IPS-NIHi7 (cell line): ENCODE measurements around the gene KLHDC3.
"Not testable (repeated sequence)": the region's sequence is repeated elsewhere in the genome, so short reads cannot be mapped to it uniquely, and the experiment has no call there.

Experiments used
- DNase-seq: peaks from one replicate; pipeline ENCODE4 v3.0.0; 2012; ENCODE audit warnings: mixed read lengths; ENCODE audit errors: extremely low spot score

Gene KLHDC3

DNA sequence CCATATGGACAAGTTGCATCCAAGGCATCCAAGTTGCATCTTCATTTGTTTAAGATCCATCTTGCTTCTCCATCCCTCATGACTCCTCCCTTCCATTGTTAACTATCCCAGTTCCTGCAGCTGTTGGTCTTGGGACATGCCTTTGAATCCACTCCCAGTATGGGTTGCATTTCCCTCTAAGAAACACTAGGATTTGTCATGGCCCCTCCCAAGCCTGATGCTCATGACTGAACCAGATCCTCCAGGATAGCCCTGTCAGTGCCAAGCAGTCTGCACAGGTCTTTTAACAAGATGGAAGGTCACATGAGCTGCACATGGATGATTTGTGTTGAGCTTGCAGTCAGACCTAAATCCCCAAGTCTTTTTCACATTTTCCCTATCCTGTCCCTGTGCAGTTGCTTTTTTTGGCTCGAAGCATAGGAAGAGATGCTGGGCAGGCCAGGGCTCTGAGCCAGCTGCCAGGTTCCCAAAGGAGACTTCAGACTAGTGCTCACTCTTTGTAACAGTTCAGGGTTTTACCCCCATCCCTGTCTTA is 25.5 kb upstream of the KLHDC3 start:
- DNase-seq: no peak

DNA sequence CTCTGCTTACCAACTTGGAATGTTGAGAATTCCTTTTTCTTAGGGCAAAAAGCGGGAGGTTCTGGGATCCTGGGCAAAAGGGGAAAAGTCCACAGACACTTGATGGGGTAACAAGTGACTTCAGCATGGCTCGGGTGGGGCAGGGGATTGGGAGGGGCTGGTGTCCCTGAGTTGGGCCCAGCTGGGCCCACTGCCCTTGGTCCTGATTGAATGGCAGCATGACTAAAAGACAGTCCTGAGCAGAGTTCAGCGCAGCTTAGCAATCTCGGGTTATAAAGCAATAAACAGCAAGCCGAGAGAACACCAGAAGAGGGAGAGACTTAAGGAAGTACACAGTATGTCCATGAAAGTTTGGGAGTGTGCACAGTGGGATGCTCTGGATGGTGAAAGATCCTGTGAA is 24.1 kb upstream of the KLHDC3 start:
- no peak for DNase-seq

DNA sequence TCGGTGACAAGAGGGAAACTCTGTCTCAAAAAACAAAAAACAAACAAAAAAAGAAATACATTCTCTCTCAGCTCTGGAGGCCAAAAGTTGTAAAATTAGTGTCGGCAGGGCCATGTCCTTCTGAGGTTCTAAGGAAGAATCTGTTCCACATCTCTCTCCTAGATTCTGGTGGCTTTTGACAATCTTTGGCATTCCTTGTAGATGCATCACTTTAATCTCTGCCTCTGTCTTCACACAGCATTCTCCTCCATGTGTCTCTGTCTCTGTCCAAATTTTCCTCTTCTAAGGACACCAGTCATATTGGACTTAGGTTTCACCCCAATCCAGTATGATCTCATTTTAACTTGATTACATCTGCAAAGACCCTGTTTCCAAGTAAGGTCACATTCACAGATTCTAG is 20.6 kb upstream of the KLHDC3 start:
- no peak for DNase-seq

DNA sequence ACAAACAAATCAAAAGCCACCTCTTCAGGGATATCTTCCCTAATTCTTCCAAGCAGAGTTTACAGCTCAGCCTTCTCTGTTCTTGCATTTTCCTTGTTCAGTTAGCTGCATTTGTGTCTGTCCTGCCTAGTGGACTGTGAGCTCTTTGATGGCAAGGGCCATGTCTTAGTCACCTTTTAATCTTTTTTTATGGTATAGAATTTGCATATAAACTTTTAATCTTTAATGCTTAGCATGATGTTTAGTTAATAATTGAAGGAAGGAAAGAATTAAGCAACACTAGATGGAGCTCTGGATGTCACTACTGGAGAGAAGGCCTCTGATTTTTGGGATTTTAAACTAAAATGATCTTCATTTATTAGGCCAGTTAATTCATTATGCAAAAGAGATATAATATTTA is 17.5 kb upstream of the KLHDC3 start:
- DNase-seq: no peak

DNA sequence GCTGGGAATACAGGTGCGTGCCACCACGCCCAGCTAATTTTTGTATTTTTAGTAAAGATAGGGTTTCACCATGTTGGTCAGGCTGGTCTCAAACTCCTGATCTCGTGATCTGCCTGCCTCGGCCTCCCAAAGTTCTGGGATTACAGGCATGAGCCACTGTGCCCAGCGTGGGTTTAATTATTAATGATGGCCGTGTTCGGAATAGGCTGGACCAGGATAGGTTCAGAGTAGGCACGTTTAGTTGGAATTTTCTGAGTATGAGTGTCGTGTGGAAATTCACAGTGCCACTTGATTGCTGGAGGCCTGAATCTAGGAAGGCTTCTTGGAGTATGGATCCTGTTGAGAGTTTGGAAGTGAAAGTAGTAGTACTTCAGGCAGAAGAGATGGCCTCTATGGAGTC is 15.8 kb upstream of the KLHDC3 start:
- not testable (repeated sequence) for DNase-seq

DNA sequence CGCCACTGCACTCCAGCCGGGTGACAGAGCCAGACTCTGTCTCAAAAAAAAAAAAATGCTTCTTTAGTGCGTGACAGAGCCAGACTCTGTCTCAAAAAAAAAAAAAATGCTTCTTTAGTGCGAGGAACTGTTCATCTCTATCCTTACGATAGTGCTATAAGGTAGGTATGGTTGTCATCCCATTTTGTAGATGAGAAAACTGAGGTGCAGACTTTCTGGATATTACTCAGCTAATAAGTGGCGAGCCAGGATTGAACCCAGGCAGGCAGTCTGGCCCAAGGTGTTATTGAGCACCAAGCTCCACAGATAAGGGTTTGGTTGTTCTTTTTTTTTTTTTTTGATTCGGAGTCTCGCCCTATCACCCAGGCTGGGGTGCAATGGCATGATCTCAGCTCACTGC is 12.2 kb upstream of the KLHDC3 start:
- DNase-seq: no peak

DNA sequence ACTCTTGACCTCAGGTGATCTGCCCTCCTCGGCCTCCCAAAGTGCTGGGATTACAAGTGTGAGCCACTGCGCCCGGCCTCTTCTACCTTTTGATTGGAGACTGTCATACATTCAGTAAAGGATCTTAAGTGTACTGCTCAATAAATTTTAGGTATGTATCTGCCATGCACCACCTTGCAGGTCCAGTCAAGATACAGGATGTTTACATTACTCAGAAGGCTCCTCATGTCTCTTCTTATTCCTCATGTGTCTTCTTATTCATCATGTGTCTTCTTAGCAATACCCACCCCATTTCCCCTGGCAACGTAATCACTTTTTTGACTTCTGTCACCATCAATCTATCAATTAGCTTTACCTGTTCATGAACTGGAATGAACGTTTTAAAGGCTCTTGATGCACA is 8.2 kb upstream of the KLHDC3 start:
- no peak for DNase-seq

DNA sequence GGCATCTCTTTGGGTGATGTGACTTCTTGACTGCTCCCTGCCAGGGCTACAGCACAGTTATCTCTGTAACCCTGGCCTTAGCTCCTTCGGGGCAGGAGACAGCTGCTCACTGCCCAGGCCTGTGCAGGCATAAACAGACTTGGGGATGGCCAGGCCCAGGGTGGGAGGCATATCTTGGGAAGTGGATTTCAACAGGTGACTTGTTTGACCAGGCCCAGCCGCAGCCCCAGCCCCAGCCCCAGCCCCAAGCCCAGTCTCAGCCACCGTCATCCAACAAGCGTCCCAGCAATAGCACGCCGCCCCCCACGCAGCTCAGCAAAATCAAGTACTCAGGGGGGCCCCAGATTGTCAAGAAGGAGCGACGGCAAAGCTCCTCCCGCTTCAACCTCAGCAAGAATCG is 7.8 kb upstream of the KLHDC3 start:
- DNase-seq: no peak

DNA sequence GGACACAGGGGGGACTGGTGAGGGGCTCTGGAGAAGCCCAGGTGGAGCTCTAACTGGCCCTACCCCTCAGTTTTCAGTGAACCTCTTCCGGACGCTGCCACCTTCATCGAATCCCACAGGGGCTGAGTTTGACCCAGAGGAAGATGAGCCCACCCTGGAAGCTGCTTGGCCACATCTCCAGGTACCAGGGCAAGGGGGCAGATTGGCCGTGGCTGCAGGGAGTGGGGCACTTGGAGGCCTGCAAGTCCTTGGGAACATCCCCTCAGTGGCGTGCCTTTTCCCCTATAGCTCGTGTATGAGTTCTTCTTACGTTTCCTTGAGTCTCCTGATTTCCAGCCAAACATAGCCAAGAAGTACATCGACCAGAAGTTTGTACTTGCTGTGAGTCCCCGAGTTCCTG is 6.9 kb upstream of the KLHDC3 start:
- DNase-seq: no peak

DNA sequence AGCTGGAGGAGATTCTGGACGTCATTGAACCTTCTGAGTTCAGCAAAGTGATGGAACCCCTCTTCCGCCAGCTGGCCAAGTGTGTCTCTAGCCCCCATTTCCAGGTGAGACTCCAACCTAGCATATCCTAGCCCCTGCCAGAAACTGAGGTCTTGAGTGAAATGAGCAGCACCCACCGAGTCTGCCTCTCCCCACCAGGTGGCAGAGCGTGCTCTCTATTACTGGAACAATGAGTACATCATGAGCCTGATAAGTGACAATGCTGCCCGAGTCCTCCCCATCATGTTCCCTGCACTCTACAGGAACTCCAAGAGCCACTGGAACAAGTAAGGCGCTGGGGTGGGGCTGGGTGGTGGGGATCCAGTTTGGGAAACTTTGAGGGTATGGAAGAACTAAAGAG is 4.9 kb upstream of the KLHDC3 start:
- DNase-seq: peak; percentile 37

DNA sequence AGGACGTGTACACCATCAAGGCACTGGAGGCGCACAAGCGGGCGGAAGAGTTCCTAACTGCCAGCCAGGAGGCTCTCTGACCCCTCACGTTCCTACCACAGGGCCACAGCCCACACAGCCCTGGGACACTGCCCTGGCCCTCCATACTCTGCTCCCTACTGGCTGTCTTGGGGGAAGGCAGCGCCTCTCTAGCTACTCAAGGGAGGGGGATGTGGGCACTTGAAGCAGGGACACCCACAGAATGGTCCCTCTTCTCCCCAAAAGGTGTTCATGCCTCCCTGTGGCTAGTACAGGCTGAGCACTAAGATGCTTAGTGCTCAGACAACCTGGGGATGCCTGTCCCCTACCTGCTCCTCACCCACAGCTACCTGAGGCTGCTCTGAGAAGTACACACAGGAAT is 2.8 kb upstream of the KLHDC3 start:
- no peak for DNase-seq

DNA sequence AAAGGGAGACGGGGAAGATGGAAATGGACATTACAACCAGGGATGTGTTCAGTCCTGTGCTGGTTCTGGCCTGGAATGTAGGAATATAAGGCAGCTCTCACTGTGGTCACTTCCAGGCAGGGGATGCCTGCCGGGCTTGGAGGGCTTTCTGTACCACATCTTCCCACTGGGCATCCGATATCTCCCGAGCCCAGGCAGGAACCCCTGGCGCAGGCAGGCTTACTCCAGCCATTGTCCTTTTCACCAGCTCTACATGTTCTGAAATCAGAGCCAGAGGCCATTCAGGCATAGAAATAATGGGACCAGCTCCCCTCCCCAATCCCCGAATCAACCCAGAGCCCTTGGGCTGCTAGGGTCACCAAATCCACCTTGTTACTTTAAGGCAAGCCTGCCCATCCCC is 1.7 kb upstream of the KLHDC3 start:
- DNase-seq: no peak

DNA sequence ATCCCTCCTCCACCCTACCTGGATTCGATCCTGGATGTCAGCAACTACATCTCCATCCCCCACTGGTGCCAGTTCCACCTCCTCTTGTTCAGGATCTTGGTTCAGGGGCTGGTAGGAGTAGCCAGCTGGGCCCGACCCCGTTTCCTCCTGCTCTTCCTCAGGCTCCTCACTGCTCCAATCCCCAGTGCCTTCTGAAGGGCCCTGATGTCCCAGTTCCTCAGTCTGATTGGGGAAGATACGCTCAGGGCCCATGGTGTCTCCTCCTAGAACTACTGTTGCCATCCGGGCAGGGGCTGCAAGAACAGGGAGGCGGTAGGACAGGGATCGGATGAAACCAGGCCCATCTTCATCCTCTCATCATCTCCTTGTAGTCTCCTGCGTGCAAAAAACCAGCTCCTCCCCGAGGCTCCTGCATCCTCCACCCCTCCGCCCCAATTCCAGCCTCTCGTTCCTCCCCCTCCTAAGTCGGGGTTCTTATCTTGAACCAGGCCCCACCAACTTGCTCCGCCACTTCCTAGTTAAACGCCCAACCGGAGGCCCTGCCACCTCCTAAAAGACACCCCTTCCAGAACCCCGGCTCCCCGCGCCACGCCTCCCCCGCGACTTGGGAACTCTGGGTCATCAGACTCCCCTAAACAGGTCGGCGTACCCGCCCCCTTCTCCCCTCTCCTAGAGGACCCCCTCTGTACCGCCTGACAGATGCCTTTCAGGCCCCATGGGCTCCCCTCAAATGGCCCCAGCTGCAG is 779 bp upstream of the KLHDC3 start:
- DNase-seq: no peak

DNA sequence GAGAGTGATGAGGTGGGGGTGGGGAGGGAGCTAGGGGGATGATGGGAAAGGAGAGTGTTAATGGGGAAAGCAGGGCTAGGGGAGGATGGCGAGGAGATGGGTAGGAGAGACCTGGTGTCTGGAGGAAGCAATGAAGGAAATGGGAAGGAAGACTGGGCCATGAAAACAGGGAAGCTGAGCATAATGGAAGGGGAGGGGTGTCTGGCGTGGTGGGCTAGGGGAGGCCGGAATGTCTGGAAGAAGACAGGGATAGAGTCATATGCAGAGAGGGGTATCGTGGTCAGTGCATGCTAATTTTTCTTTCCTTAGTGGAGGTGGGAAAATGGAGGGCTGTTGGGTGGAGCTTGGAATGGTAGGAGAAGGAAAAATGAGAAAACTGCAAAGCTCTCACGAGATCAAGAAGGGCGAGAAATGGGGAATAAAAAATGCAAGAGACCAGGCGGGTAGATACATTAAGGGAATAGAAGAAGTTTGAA is 423 bp downstream of the KLHDC3 start:
- no peak for DNase-seq

DNA sequence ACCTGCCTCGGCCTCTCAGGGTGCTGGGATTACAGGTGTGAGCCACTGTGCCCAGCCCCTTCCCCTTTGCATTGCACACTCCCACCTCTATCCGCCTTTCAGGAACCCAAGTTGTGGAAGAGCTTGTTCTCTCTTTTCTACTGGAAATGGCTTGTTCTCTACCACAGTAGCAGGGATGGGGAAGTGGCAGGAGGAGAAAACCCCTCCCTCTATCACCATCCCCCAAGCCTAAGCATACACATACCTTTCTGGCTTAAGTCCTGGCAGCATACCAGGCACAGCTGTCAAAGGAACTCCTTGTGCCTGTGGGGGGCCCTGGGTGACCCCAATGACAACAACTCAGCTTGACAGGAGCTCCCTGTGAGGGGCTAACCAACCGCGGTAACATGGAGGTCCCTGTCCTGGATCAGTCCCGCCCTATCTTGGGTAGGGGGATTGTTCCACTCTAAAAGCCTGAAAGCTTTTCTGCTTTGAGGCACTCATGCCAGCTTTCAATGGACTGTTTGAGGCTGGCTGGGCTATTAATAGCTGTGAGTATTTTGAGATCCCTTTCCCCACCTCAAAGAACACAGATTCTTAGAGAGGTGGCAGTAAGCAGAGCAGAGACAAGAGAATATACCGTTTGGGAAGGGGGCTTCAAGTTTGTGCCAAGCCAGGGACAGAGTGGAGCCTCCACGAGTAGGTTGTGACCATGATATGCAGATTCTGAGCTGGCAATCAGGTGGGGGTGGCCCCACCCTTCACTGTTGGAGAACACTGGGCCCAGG is 2.3 kb downstream of the KLHDC3 start:
- no peak for DNase-seq

DNA sequence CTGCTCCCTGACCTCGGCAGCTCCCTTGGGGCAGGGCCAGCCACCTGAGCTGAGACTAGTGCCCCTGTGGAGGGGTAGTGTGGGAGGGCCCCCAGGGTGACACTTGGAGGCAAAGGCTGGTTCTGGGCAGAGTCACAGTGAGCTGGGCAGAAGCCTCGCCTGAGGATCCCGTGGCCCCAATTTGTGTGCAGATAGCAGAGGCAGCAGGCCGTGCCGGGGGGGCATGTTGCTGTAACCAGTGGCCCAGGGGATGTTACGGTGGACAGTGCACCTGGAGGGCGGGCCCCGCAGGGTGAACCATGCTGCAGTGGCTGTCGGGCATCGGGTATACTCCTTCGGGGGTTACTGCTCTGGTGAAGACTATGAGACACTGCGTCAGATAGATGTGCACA is 2.9 kb downstream of the KLHDC3 start:
- no peak for DNase-seq

DNA sequence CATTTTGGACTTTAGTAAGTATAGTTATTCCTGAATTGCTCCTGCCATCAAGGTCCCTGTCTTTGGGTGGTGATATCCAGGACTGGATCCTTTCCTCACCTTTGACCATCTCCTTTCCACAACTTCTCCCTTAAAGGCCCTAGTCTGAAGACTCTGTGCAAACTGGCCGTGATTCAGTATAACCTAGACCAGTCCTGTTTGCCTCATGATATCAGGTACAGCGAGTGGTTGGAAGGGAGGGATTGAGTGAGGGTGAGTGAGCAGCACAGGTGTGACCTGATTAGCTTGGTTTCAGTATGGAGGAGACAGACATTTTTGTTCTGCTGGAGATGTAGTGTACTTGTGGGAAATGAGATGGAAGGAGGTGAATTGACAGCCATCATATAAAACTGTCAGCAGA is 5.1 kb downstream of the KLHDC3 start:
- DNase-seq: no peak

DNA sequence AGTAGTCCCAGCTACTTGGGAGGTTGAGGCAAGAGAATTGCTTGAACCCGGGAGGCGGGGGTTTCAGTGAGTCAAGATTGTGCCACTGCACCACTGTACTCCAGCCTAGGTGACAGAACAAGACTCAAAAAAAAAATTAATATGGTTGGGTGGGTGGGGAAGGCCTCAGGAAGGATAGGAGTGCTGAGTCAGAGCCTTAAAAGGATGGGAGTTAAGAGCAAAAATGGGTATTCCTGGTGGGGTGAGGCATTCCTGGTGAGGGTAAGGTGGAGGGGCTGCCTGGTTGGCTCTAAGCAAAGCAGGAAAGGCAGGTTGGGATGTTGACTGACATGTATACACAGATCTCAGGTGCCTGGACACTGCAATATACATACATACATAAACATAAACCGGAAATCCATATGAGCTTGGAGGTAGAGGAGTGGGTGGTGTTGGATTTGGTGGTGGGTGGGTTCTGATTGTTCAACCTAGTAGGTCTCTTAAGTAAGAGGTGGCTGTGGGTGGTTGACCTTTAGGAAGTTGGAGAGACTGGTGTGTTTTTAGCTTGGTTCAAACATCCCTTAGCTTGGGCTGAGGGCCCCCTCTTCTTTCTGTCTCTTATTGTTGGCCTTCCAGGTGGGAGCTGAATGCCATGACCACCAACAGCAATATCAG is 6.1 kb downstream of the KLHDC3 start:
- no peak for DNase-seq

DNA sequence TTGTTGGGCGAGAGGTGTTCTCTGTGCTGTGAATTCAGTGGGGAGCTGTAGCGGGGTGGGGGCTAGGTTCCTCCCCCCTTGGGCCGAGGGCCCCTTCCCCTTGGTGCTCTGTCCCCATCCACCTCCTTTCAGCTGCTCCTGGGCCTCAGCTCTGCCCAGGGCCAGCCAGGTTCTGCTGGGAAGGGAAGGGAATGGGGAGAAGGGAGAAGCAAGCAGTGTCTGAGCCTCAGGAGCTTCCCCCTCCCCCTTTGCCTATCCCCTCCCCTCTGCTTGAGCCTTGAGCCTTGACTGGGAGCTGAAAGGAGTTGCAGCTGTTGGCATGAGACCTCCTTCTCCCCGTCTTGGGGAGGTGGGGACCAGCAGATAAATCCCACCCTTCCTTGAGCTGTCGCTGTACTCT is 6.8 kb downstream of the KLHDC3 start:
- DNase-seq: peak; percentile 78

DNA sequence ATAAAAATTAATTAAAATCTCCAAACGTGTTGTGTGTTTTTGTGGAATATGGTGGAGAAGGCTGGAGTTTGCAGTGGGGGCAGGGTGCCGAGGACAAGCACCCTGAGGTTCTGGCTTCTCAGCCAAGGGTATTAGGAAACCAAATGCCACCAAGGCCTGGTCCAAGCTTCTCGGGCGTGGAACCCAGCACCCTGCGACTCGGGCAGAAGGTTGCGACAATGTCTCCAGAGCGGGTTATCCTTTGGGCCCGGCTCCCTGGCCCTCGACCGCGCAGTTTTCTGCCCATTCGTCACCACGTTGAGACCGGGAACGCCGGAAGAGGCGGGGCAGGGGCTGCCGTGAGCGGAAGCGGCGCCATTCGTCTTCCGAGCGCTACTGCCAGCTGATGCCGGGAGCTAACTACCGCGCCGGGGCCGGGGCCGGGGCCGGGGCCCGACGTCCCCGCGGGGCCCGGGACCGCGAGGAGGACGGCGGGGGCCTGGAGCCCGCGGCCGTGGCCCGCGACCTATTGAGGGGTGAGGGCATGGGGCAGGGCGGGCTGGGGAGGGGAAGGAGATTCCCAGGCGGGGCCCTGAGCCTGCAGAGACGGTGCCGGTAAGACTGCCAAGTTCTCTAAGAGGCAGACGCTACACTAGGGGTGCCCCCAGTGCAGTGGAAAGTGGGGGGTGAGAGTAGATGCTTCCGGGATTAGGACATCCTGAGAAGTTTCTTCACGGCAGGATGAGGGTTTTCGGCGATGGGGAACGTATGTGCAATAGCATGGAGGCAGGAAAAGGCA is 7.4 kb downstream of the KLHDC3 start, which contains the start of gene RRP36:
Gene RRP36, plus strand, starts transcription at position 354 of the 778 bp plus-strand sequence. Its CDS starts 32 bp downstream, at position 386.
- DNase-seq: peak; percentile 89

DNA sequence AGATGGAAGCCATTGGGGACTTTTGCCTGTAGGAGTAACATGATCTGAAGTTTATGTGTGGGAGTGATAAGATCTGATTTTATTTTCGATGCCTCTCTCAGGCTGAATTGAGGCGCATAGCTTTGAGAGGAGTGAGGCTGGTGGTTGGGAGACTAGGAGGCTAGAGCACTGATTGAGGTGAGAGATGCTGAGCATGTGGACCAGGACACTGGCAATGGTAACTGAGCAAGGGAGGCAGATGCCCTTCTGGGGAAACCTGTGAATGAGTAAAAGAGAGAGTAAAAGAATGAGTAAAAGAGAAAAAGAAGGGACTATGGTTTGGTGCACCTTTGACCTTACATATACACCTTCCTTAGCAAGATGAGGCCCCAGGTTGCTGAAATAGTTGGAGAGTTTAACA is 10.4 kb downstream of the KLHDC3 start:
- DNase-seq: no peak

DNA sequence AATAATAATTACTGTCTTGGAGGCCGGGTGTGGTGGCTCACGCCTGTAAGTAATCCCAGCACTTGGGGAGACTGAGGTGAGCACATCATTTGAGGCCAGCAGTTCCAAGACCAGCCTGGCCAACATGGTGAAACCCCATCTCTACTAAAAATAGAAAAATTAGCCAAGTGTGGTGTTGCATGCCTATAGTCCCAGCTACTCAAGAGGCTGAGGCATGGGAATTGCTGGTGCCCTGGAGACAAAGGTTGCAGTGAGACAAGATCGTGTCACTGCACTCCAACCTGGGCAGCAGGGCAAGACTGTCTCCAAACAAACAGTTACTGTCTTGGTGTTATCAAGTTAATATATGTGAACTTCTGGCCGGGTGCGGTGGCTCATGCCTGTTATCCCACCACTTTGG is 12.3 kb downstream of the KLHDC3 start:
- DNase-seq: no peak
